D721Med (cell line): ENCODE measurements around the gene CLHC1.
"Not testable (repeated sequence)": the region's sequence is repeated elsewhere in the genome, so short reads cannot be mapped to it uniquely, and the experiment has no call there.

Experiments used
- DNase-seq: peaks from one replicate; pipeline ENCODE4 v3.0.0; 2011; ENCODE audit warnings: low spot score; ENCODE audit not compliant: insufficient read length
- FAIRE-seq: peaks from 2 replicates; lab custom pipeline; 2011; peaks lifted over from hg19 to GRCh38; lab: Jason Lieb, UNC
- CTCF ChIP-seq: IDR thresholded peaks from 2 replicates; pipeline ENCODE4 v1.5.1; 2012; ENCODE audit warnings: mild to moderate bottlenecking, control low read depth; ENCODE audit not compliant: insufficient read depth; ENCODE audit errors: missing control alignments

CLHC1 gene

GRCh38 chr2:55268288-55268906 lies 36.3 kb upstream of the CLHC1 start:
- no peak for DNase-seq
- no peak for TF ChIP-seq CTCF
- FAIRE-seq: no peak

- not testable (repeated sequence) for FAIRE-seq, DNase-seq
Observed at GRCh38 chr2:55259586-55259985, 27.5 kb upstream of the CLHC1 start.

GRCh38 chr2:55252832-55253231 lies 20.7 kb upstream of the CLHC1 start:
- no peak for TF ChIP-seq CTCF
- FAIRE-seq (peak; percentile 68), DNase-seq (no peak)

GRCh38 chr2:55247025-55247424 lies 14.9 kb upstream of the CLHC1 start:
- FAIRE-seq: no peak

GRCh38 chr2:55245411-55245810 lies 13.3 kb upstream of the CLHC1 start:
- TF ChIP-seq CTCF: no peak
- FAIRE-seq (no peak), DNase-seq (no peak)

More at GRCh38 chr2:55247025-55247424, 14.9 kb upstream of the CLHC1 start:
- TF ChIP-seq CTCF: no peak
- DNase-seq: no peak

GRCh38 chr2:55242617-55243016 lies 10.5 kb upstream of the CLHC1 start:
- FAIRE-seq: no peak
- TF ChIP-seq CTCF: no peak
- no peak for DNase-seq

- DNase-seq, FAIRE-seq: not testable (repeated sequence)
Observed at GRCh38 chr2:55241582-55241981, 9.5 kb upstream of the CLHC1 start.

- FAIRE-seq (no peak), DNase-seq (no peak)
- no peak for TF ChIP-seq CTCF
Observed at GRCh38 chr2:55239656-55240222, 7.6 kb upstream of the CLHC1 start.
